DND-41 (cell line): ENCODE data around the gene ASIC4.

Source experiments
- ATAC-seq: fragments of 200-7000 bp; cut with Tn5 transposase; 3 replicates; pipeline ENCODE4 v1.9.1; 2021; ENCODE audit warnings: low read depth; ENCODE audit not compliant: insufficient read depth
- DNase-seq: peaks from one replicate; pipeline ENCODE4 v3.0.0-alpha.2; 2020
- H2AFZ ChIP-seq: 2 replicates; pipeline ENCODE4 v1.6.0; 2012; ENCODE audit warnings: low read depth, low read length
- H3K27ac ChIP-seq: 2 replicates; pipeline ENCODE4 v1.5.1; 2012; ENCODE audit warnings: low read length, inconsistent platforms
- H3K27me3 ChIP-seq: fragments of 200-600 bp; sonication (generic); 2 replicates; pipeline ENCODE4 v1.6.0; 2012; ENCODE audit warnings: low read length, mild to moderate bottlenecking, inconsistent platforms; ENCODE audit not compliant: insufficient read depth, poor library complexity
- H3K36me3 ChIP-seq: 2 replicates; pipeline ENCODE4 v1.5.1; 2012; ENCODE audit warnings: low read length, inconsistent platforms; ENCODE audit not compliant: insufficient read depth
- H3K4me1 ChIP-seq: 2 replicates; pipeline ENCODE4 v1.5.1; 2012; ENCODE audit warnings: mild to moderate bottlenecking, low read length; ENCODE audit not compliant: insufficient read depth
- H3K4me2 ChIP-seq: 2 replicates; pipeline ENCODE4 v1.6.0; 2012; ENCODE audit warnings: mild to moderate bottlenecking, moderate library complexity, low read length, inconsistent platforms; ENCODE audit not compliant: insufficient read depth
- H3K4me3 ChIP-seq, 2 experiments: fragments of 200-600 bp in 1 of 2; shearing (Covaris generic) in 1 of 2; 2 replicates each; pipeline ENCODE4 v1.5.1; 2012 to 2016; ENCODE audit warnings: inconsistent platforms in 2 of 2, low read length in 2 of 2, mild to moderate bottlenecking in 2 of 2, low read depth in 1 of 2, moderate library complexity in 1 of 2
- H3K79me2 ChIP-seq: 2 replicates; pipeline ENCODE4 v1.6.0; 2012; ENCODE audit warnings: low read length, inconsistent platforms; ENCODE audit not compliant: insufficient read depth
- H3K9ac ChIP-seq: 2 replicates; pipeline ENCODE4 v1.6.0; 2012; ENCODE audit warnings: low read depth, mild to moderate bottlenecking, inconsistent platforms, low read length, moderate library complexity
- H3K9me3 ChIP-seq: 2 replicates; pipeline ENCODE4 v1.5.1; 2012; ENCODE audit warnings: low read length, moderate library complexity, mild to moderate bottlenecking, inconsistent platforms; ENCODE audit not compliant: insufficient read depth, severe bottlenecking
- H4K20me1 ChIP-seq: 2 replicates; pipeline ENCODE4 v1.6.0; 2012; ENCODE audit warnings: low read length; ENCODE audit not compliant: insufficient read depth
- EZH2 ChIP-seq: IDR thresholded peaks from 3 replicates; pipeline ENCODE4 v1.6.1; 2012; ENCODE audit warnings: borderline replicate concordance, low read depth, mild to moderate bottlenecking, moderate library complexity, low read length, inconsistent platforms; ENCODE audit not compliant: severe bottlenecking
- TF ChIP-seq, protein P1 (sequence below): IDR thresholded peaks from 2 replicates; pipeline ENCODE4 v1.5.1; 2012; ENCODE audit warnings: borderline replicate concordance, low read length, moderate library complexity, mild to moderate bottlenecking; ENCODE audit not compliant: poor library complexity, severe bottlenecking; ENCODE audit errors: extremely low read depth

ASIC4 gene

DNA sequence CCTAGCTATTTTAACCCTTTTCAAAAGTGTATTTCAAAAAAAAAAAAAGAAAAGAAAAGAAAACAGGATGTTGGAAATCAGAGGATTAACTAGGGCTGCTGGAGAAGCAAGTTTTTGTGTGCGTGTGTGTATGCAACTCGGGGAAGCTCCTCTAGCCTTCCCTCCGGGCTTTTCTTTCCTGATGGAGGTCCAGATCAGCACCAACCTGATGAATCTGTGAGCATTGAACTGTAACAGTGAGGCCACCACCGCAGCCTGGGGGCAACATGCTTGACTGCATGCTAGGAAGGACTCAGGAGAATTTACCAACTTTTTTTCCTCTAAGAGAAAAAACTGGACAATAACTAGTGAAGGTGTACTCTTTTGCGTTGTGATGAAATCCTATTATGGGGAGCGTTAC, 54.8 kb downstream of the ASIC4 start:
- ATAC-seq = no peak

DNA sequence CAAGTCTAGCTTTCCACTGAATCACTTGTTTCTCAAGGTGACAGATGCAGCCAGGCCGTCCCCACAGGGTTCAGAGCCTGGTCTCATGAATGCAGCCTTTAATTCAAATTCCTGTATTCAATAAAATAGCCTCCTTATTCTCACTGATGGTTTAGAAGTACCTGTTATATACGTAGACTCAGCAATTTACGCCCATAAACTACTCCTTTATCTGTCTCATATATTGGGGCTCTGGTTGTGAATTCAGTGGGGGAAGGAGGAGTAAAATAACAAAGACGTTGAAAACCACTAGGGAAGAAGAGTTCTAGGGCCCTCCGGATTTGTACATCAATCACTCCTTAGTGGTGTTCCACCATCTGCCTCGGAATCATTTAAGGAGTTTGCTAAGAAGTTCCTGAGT, 55.4 kb downstream of the ASIC4 start:
- Histone ChIP-seq H3K36me3 (no peaks in the 10 kb centered on the region; the same call in 1 of the 2 replicates), H4K20me1 (no peaks in the 10 kb centered on the region), H3K9ac (no peak overlapping the region), H2AFZ (no peak overlapping the region), H3K4me3 (no peak overlapping the region), H3K27ac (no peak overlapping the region), H3K9me3 (no peaks in the 10 kb centered on the region), H3K27me3 (peaks cover 8% of the 10 kb centered on the region), H3K4me2 (no peak overlapping the region), H3K79me2 (no peaks in the 10 kb centered on the region), H3K4me1 (peaks cover 9% of the 10 kb centered on the region)
- DNase-seq (no peak), ATAC-seq (no peak)
- TF ChIP-seq EZH2 = no peak
- TF ChIP-seq, protein P1, sequence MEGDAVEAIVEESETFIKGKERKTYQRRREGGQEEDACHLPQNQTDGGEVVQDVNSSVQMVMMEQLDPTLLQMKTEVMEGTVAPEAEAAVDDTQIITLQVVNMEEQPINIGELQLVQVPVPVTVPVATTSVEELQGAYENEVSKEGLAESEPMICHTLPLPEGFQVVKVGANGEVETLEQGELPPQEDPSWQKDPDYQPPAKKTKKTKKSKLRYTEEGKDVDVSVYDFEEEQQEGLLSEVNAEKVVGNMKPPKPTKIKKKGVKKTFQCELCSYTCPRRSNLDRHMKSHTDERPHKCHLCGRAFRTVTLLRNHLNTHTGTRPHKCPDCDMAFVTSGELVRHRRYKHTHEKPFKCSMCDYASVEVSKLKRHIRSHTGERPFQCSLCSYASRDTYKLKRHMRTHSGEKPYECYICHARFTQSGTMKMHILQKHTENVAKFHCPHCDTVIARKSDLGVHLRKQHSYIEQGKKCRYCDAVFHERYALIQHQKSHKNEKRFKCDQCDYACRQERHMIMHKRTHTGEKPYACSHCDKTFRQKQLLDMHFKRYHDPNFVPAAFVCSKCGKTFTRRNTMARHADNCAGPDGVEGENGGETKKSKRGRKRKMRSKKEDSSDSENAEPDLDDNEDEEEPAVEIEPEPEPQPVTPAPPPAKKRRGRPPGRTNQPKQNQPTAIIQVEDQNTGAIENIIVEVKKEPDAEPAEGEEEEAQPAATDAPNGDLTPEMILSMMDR = no peak

More for the DNA sequence above, 54.8 kb downstream of the ASIC4 start:
- Histone ChIP-seq H3K79me2 (no peaks in the 10 kb centered on the region), H3K4me3 (no peak overlapping the region), H3K27ac (no peak overlapping the region), H3K9me3 (no peaks in the 10 kb centered on the region), H2AFZ (no peak overlapping the region), H3K27me3 (peaks cover 8% of the 10 kb centered on the region), H3K4me1 (peaks cover 9% of the 10 kb centered on the region), H3K4me2 (no peak overlapping the region), H3K36me3 (no peaks in the 10 kb centered on the region; the same call in 1 of the 2 replicates), H4K20me1 (no peaks in the 10 kb centered on the region), H3K9ac (no peak overlapping the region)
- TF ChIP-seq, protein P1 = no peak
- no peak for TF ChIP-seq EZH2
- no peak for DNase-seq

DNA sequence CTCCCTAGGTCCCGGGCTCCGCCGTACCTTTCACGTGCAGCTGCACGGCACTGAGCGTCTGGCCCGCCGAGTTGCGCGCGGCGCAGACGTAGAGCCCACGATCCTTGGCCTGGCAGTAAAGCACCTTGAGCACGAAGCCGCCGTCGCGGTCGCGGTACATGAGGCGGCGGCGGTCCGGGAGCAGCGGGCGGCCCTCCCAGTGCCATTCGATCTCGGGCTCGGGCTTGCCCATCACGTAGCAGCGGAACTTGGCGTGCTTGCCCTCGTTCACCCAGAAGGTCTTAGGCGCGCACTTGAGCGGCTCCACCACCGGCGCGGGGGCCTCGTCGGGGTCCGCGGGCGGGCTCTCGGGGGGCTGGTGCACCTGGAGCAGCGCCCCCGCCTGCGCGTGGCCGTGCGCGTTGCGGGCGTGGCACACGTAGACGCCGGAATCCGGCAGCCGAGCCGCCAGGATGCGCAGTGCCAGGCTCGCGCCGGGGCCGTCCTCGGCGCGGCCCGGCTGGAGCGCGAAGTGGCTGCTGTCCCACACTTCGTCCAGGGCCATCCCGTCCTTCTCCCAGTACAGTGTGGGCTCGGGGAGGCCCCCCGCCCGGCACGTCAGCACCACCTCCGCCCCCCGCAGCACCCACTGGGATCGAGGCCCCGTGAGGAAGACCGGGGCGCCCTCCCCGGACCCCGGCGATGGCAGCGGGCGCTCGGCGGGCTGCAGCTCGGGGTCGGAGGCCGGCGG, 56.1 kb downstream of the ASIC4 start:
- no peak overlapping the region for H3K27ac ChIP-seq

More for the DNA sequence above, 56.1 kb downstream of the ASIC4 start:
- TF ChIP-seq EZH2 = no peak
- TF ChIP-seq, protein P1 = no peak
- H3K9me3 ChIP-seq = no peaks in the 10 kb centered on the region
- H3K4me2 ChIP-seq = peak overlapping the region; percentile 64
- peak overlapping the region; percentile 60 for H3K9ac ChIP-seq
- DNase-seq (no peak), ATAC-seq (peak; percentile 4; the same call in 2 of the 3 replicates)
- H2AFZ ChIP-seq = peak overlapping the region; percentile 68; the same call in 1 of the 2 replicates
- no peaks in the 10 kb centered on the region for H4K20me1 ChIP-seq
- peaks cover 8% of the 10 kb centered on the region for H3K27me3 ChIP-seq
- no peaks in the 10 kb centered on the region; the same call in 1 of the 2 replicates for H3K36me3 ChIP-seq
- peaks cover 9% of the 10 kb centered on the region for H3K4me1 ChIP-seq
- H3K4me3 ChIP-seq = peak overlapping the region in 1 of 2 experiments; percentile 58; a peak in 2 of 4 replicates
- no peaks in the 10 kb centered on the region for H3K79me2 ChIP-seq
